ENCODE measurements around the gene VPREB3.

The VPREB3 gene

GRCh38 chr22:23704062-23704461 is 50.2 kb downstream of the VPREB3 start:
- DNase-seq (ENCODE audit: low read depth in 1 of 2, low spot score in 1 of 2) = no peak
